GM12873 (cell line): ENCODE data around the gene APMAP.

ENCODE experiments used
- CTCF ChIP-seq: IDR thresholded peaks from 2 replicates; pipeline ENCODE4 v1.5.1; 2012; ENCODE audit warnings: low read depth, mild to moderate bottlenecking, moderate library complexity, low read length, control low read depth; ENCODE audit not compliant: insufficient read depth; ENCODE audit errors: missing control alignments

The APMAP gene

DNA sequence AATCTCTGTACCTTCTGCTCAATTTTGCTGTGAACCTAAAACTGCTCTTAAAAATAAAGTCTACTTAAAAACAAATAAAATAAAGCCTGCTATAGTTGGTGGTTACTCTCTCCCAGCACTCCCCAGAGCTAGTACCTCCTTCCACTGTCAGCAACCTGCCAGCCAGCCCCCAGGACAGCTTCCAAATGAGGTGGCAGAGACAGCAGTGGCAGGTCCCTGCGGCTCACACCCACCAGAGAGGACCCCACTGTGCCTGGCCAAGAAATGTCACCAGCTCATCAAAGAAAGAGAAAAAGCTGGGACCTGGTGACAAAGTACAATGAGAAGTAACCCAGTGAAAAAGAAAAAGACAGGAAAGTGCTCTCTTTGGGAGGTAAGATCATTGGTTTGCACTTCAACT, 15.2 kb downstream of the APMAP start:
- no peak for TF ChIP-seq CTCF

DNA sequence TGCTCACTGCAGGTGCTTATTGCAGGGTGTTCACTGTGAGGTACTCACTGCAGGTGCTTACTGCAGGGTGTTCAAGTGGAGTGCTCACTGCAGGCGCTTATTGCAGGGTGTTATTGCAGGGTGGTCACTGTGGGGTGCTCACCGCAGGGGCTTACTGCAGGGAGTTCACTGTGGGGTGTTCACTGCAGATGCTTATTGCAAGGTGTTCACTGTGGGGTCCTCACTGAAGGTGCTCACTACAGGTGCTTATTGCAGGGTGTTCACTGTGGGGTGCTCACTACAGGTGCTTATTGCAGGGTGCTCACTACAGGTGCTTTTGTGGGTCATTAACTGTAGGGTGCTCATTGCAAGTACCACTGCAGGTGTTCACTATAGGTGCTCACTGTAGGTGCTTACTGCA, 20.2 kb downstream of the APMAP start:
- TF ChIP-seq CTCF, result no peak

GRCh38 chr20:24971376-24972101, 21.0 kb downstream of the APMAP start:
- no peak for TF ChIP-seq CTCF

DNA sequence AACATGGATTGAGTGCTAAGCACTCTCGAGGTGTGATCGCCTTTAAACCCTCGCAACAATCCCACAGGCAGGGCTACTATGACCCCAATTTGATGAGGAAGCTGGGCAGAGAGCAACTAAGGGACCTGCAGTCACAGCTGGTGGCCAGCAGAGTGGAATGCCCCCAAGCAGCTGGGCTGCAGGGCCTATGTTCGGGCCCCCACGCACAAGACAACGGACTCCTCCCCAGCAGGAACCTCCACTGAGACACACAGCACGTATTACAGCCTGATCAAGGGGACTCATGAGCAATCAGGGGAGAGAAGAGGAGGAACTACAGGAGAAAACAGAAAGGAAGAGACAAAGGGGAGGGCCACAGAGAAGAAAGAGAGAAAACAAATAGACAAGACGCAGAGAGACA, 21.8 kb downstream of the APMAP start:
- TF ChIP-seq CTCF, result no peak

DNA sequence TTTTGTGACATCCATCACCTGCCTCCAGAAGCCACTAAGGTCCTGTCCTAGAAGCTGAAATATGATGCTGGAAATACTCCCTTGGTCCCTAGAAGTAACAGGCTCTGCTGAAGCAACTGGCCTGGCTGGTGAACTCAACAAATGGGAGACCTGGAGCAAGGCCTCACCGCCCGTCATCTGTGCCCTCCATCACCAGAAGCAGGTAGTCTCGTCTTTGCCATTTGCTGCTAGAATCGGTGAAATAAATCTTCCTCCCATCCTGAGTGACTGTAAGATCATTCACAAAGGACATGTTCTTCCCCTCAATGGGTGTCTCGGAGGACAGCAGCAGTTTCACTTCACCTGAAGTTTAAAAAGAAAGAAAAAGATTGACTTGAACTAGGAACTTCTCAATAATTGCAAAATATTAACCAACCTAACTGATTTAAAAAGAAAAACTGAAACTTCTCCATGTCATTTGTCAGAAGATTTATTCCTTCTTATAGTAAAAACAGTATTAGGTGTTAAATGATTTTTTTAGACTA, 22.5 kb downstream of the APMAP start:
- no peak for TF ChIP-seq CTCF

DNA sequence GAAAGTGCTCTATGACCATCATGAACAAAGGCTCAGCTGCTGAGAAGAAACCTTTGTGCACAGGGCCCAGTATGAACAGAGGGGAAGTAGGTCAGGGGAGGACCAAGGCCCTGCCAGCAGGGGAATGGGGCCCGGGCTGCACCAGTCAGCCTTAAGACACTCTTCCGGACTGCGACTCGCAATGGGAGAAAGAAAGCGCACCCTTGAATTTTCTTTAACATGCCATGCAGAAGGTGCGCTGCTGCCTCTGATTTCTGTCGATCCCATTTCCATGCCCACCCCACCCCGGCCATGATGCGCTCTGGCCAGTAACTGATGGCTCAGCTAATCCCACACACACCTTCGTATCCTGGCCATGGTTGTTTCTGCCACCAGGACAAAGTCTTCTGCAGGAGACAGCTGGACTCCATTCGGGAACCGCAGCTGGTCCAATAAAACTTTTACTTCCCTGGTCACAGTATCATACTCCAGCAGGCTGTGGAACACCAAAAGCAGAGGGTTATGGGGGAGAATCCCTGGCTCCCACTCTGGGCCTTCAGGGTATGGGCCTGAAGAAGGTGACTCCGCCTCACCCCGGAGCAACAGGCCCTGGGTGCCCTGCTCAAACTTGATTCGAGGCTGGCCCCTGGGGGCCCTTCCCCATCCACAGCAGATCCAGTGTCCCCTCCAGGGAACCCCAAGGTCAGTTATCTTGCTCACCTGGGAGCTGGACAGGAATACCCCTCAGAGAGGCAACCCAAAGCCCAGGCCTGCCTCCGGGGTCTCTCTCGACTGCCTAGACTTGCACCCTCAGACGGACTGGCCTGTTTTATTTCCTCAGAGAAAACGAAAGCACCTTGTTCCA, 23.1 kb downstream of the APMAP start:
- TF ChIP-seq CTCF, result no peak

DNA sequence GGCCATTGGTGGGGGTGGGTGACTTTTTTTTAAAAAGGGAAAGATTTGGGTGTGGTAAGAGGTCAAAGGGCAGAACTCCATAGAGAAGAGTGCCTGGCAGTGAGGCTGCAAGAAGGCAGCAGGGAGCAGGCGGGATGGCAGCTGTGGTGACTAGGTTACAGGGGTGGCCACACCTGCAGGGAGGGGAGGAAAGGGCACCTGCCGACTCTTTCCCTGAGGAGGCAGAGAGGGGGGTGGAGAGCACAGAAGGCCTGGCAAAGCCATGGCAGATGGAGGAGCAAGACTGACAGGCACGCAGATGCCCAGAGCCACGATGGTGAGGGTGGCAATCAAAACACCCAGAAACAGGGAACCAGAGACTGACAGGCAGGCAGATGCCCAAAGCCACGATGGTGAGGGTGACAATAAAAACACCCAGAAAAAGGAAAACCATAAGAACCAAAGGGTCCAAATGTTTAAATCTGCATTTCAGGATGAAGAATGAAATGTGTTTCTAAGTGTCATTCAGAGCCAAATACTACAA, 24.2 kb downstream of the APMAP start:
- TF ChIP-seq CTCF, result no peak
